GM23338 (cell line): ENCODE measurements around the gene MCAM.

Experiments used
- CREB1 ChIP-seq: fragments of 250-450 bp; sonication (Bioruptor Pico); IDR thresholded peaks from 2 replicates; pipeline ENCODE4 v1.5.0; 2020; ENCODE audit warnings: low read depth, mild to moderate bottlenecking, moderate library complexity
- CTCF ChIP-seq, 2 experiments: fragments of 200-600 bp in 1 of 2; sonication (generic) in 1 of 2; conservative IDR thresholded peaks; 2 replicates each; pipeline versions ENCODE4 v1.5.1 to v1.6.1; 2016 to 2017; ENCODE audit warnings: antibody characterized with exemption in 2 of 2, low read depth in 2 of 2, mild to moderate bottlenecking in 2 of 2, moderate library complexity in 1 of 2
- ETS1 ChIP-seq: IDR thresholded peaks from 2 replicates; pipeline ENCODE4 v1.6.1; 2016; ENCODE audit warnings: antibody characterized with exemption
- EZH2 ChIP-seq: fragments of 200-600 bp; sonication (generic); IDR thresholded peaks from one replicate; pipeline ENCODE4 v1.8.0; 2017; ENCODE audit warnings: antibody characterized with exemption, mild to moderate bottlenecking, low read depth; ENCODE audit not compliant: unreplicated experiment
- EZH2phosphoT487 ChIP-seq: fragments of 200-600 bp; sonication (generic); IDR thresholded peaks from one replicate; pipeline ENCODE4 v1.8.1; 2018; ENCODE audit warnings: antibody characterized with exemption; ENCODE audit not compliant: unreplicated experiment
- JUNB ChIP-seq: IDR thresholded peaks from one replicate; pipeline ENCODE4 v1.6.1; 2016; ENCODE audit warnings: antibody characterized with exemption; ENCODE audit not compliant: unreplicated experiment
- NANOG ChIP-seq: IDR thresholded peaks from 2 replicates; pipeline ENCODE4 v1.6.1; 2016; ENCODE audit warnings: antibody characterized with exemption, borderline replicate concordance
- POLR2AphosphoS5 ChIP-seq: IDR thresholded peaks from 2 replicates; pipeline ENCODE4 v1.6.1; 2016; ENCODE audit warnings: antibody characterized with exemption, low read depth
- REST ChIP-seq: IDR thresholded peaks from one replicate; pipeline ENCODE4 v1.6.1; 2018; ENCODE audit warnings: antibody characterized with exemption; ENCODE audit not compliant: unreplicated experiment
- STAT1 ChIP-seq: IDR thresholded peaks from one replicate; pipeline ENCODE4 v1.6.1; 2016; ENCODE audit warnings: antibody characterized with exemption; ENCODE audit not compliant: unreplicated experiment
- ZNF114 ChIP-seq: fragments of 250-450 bp; sonication (Bioruptor Pico); IDR thresholded peaks from 2 replicates; pipeline ENCODE4 v1.5.0; 2020; ENCODE audit warnings: mild to moderate bottlenecking, moderate library complexity
- ZNF331 ChIP-seq: fragments of 250-450 bp; sonication (Bioruptor Pico); IDR thresholded peaks from 2 replicates; pipeline ENCODE4 v1.5.0; 2020; ENCODE audit warnings: low read depth, mild to moderate bottlenecking, moderate library complexity
- ZNF462 ChIP-seq: fragments of 250-450 bp; sonication (Bioruptor Pico); IDR thresholded peaks from 2 replicates; pipeline ENCODE4 v1.5.0; 2020; ENCODE audit warnings: mild to moderate bottlenecking, moderate library complexity

GRCh38 chr11:119352857-119353260 lies 35.9 kb upstream of the MCAM start:
- no peak for TF ChIP-seq CREB1
- no peak for TF ChIP-seq REST
- no peak for TF ChIP-seq POLR2AphosphoS5
- no peak for TF ChIP-seq CTCF (conservative IDR thresholded peaks at IDR 0.05; ENCODE audit: low read depth in 2 of 2)
- TF ChIP-seq ETS1: no peak
- no peak for TF ChIP-seq EZH2
- no peak for TF ChIP-seq ZNF331
- no peak for TF ChIP-seq JUNB
- no peak for TF ChIP-seq EZH2phosphoT487
- no peak for TF ChIP-seq STAT1
- TF ChIP-seq NANOG: no peak
- TF ChIP-seq ZNF114 (CRISPR knock-in tag): no peak
- no peak for TF ChIP-seq ZNF462 (CRISPR knock-in tag)
